HG03469 (cell line): ENCODE measurements around the gene STIP1.
"Not testable (repeated sequence)": the region's sequence is repeated elsewhere in the genome, so short reads cannot be mapped to it uniquely, and the experiment has no call there.

ENCODE experiments used
- ATAC-seq: cut with Tn5 transposase; IDR thresholded peaks from one replicate; pipeline ENCODE4 v1.9.1; 2021; ENCODE audit warnings: mild to moderate bottlenecking, moderate library complexity, moderate number of reproducible peaks; ENCODE audit not compliant: unreplicated experiment

Gene STIP1

GRCh38 chr11:64157631-64158394 is 28.2 kb upstream of the STIP1 start:
- ATAC-seq, result no peak

- ATAC-seq, result no peak
Measured at GRCh38 chr11:64161037-64161436, 24.9 kb upstream of the STIP1 start.

GRCh38 chr11:64162769-64163168 is 23.2 kb upstream of the STIP1 start:
- ATAC-seq, result not testable (repeated sequence)

- no peak for ATAC-seq
Measured at GRCh38 chr11:64163951-64164350, 22.0 kb upstream of the STIP1 start.

- ATAC-seq, result no peak
Measured at GRCh38 chr11:64164392-64165312, 21.3 kb upstream of the STIP1 start.

GRCh38 chr11:64165481-64165841 is 20.5 kb upstream of the STIP1 start:
- ATAC-seq, result no peak

GRCh38 chr11:64165842-64166635 is 19.9 kb upstream of the STIP1 start, which contains the start of gene MACROD1:
Gene MACROD1 (minus strand): TSS chr11:64166113. CDS start chr11:64165994, 119 bp downstream.
- ATAC-seq, result no peak

GRCh38 chr11:64170419-64170818 is 15.6 kb upstream of the STIP1 start:
- no peak for ATAC-seq

- ATAC-seq, result no peak
Measured at GRCh38 chr11:64173616-64174355, 12.2 kb upstream of the STIP1 start.

- ATAC-seq, result no peak
Measured at GRCh38 chr11:64176751-64177150, 9.2 kb upstream of the STIP1 start.

GRCh38 chr11:64178203-64178602 is 7.8 kb upstream of the STIP1 start:
- ATAC-seq, result no peak

GRCh38 chr11:64178951-64179639 is 6.9 kb upstream of the STIP1 start:
- no peak for ATAC-seq

- no peak for ATAC-seq
Measured at GRCh38 chr11:64180891-64181290, 5.1 kb upstream of the STIP1 start.

GRCh38 chr11:64181506-64182411 is 4.2 kb upstream of the STIP1 start:
- no peak for ATAC-seq

- ATAC-seq, result no peak
Measured at GRCh38 chr11:64183890-64184289, 2.1 kb upstream of the STIP1 start.

- peak; percentile 10 for ATAC-seq
Measured at GRCh38 chr11:64185175-64185692, 737 bp upstream of the STIP1 start.

GRCh38 chr11:64186492-64187165 is 658 bp downstream of the STIP1 start:
- no peak for ATAC-seq

GRCh38 chr11:64192434-64192833 is 6.5 kb downstream of the STIP1 start:
- no peak for ATAC-seq
